ENCODE measurements around the gene LCT.

GRCh38 chr2:135741043-135741394 lies 96.0 kb downstream of the LCT start:
- TF ChIP-seq POLR2A (IDR thresholded peaks at IDR 0.05) (no peak), CTCF (IDR thresholded peaks at IDR 0.05) (no peak)
